OCI-LY7 (cell line): ENCODE data around the gene CALU.

Experiments used
- CTCF ChIP-seq: fragments of 200-600 bp; sonication (generic); conservative IDR thresholded peaks from 2 replicates; pipeline ENCODE4 v1.5.1; 2014; ENCODE audit warnings: mild to moderate bottlenecking, antibody characterized with exemption, low read length, moderate library complexity, mixed read lengths
- EZH2phosphoT487 ChIP-seq: fragments of 200-600 bp; sonication (generic); IDR thresholded peaks from 2 replicates; pipeline ENCODE4 v1.6.1; 2018; ENCODE audit warnings: low read depth, borderline replicate concordance, mild to moderate bottlenecking, mixed run types, antibody characterized with exemption, low read length, moderate library complexity, mixed read lengths

GRCh38 chr7:128758553-128758952 lies 19.4 kb downstream of the CALU start:
- no peak for TF ChIP-seq CTCF
- no peak for TF ChIP-seq EZH2phosphoT487
